GM15510 (cell line): ENCODE results near the gene RIMS4.

Experiments used
- POLR2A ChIP-seq: IDR thresholded peaks from 3 replicates; pipeline ENCODE4 v1.6.1; 2011; ENCODE audit warnings: borderline replicate concordance; ENCODE audit not compliant: insufficient read length; ENCODE audit errors: extremely low read depth

RIMS4 gene

DNA sequence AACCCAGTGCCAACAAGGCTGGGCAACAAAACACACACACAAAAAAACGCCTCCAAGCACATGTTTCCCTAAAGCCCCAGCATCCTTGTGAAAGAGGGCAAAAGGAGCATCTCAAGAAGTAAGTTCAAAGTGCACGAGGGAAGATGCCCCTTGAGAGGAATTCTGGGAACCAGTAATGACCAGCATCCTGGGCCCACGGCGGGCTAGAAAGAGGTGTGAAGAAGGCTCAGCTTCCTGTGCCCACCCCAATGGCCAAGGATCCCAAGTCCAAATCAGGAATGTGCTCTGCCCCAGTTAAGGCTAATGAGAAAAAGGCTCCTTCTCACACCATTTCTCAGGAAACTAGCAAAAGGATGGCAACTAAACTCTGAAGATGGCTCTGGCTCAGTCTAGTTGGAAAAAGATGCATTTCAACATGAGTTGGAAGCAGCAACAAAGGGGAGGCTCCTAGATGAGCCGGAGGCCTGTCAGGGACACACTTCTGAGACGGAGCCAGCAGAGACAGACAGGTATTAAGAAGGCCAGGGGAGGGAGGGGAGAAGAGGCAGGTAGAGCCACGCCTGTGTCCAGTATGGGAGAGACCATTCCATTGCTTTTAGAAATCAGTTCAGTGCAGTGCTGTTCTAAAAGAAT, 3.2 kb downstream of the RIMS4 start:
- TF ChIP-seq POLR2A: no peak

DNA sequence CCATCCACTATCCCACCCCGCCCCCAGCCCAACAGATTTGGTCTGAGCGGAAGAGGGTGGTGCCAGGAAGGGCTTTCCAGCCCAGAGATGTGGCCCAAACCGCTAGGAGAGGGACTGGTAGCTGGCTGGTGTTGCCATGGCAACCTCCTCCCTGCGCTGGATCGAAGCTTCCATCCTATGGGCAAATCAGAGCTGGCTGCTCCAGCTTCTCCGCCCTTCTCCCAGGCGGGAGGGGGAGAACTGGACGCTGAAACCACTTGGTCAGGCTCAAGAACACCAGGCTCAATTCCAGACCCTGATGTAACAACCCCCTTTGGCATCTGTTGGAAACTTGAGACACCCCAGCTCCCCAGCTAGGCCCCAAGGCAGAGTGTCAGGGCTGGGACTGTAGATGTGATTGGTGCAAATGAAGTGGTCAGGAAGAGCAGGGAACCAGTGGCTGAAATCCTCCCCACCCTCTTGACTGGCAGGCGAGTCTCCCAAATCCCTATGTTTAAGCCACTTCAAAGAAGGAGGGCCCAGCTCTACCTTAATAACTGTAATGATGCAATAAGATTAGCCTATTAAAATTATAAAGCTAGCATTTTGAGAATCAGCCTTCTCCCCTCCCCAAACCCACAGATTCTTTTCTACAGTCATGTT, 4.2 kb downstream of the RIMS4 start:
- TF ChIP-seq POLR2A: no peak

GRCh38 chr20:44805335-44805978, 4.9 kb downstream of the RIMS4 start:
- no peak for TF ChIP-seq POLR2A

DNA sequence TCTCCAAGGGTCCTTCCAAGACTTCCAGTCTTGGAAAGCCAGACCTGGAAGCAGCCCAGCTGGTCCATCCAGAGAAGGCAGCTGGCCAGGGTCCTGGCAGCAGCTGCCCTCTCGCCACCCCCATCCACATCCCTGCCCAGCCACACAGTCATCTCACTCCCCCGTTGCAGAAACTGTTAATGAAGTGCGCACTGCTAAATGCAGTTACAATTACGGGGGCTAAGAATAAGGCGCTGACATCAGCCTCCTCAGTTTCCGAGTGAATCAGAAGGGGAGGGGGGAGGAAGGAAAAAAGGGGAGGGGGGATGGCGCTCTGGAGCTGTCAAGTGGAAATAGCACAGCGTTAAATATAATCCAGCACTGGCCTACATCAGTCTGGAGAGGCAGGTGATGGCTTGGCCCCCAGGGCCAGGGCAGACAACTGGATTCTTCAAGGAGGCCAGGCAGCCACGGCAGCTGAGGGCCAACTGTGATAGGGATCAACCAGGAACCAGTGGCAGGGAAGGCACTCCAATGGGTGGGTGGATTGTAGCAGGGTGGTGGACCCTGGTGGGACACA, 6.9 kb downstream of the RIMS4 start:
- no peak for TF ChIP-seq POLR2A

- no peak for TF ChIP-seq POLR2A
Observed at GRCh38 chr20:44802702-44803101, 7.6 kb downstream of the RIMS4 start.

DNA sequence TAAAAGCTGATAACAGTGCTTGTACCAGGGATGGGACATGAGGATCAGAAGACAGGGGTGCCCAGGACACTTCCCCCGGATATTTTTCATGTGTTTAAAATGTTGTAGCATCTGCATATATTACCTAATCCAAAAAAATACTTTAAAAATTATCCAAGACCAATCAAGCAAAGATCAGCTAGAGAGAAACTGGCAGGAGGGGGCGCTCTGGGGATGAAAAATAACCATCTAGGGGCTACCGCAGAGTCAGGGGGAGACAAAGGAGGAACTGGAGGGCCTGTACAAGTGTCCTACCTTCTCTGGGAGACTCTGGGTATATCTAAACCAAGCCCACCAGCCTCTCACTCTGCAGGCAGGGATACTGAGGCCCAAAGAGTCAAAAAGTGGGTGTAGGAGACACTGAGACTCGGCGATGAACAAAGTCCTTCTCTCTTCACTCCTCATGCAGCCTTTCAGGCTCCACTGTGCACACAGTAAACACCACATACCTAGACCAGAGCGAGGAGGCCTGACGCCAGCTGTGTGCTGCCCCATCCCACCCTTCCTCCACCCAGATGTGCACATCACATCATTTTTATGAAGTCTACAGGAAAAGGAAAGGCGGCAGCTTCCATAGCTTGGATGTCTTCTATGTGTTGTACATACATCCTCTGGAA, 9.8 kb downstream of the RIMS4 start:
- TF ChIP-seq POLR2A: no peak

GRCh38 chr20:44799691-44800090, 10.7 kb downstream of the RIMS4 start:
- no peak for TF ChIP-seq POLR2A

GRCh38 chr20:44796758-44797457, 13.4 kb downstream of the RIMS4 start:
- no peak for TF ChIP-seq POLR2A

- no peak for TF ChIP-seq POLR2A
Observed at GRCh38 chr20:44796311-44796710, 14.0 kb downstream of the RIMS4 start.

DNA sequence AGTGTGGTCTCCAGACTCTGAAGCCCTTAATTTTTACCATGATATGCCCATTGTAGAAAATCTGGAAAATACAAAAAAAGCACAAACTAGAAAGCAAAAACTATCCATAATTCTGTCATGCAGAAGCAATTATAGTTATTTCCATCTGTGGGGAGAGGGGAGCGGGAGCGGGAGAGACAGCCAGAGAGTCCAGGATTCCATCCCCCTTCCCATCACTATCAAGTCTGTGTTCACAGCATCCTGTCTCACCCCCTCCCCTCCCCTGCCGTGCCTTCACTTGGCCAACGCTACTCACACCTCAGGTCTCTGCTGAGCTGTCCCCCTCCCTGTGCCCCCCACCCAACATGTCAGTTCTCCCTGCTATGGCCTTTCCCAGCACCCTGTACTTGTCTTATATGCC, 14.5 kb downstream of the RIMS4 start:
- TF ChIP-seq POLR2A: no peak

DNA sequence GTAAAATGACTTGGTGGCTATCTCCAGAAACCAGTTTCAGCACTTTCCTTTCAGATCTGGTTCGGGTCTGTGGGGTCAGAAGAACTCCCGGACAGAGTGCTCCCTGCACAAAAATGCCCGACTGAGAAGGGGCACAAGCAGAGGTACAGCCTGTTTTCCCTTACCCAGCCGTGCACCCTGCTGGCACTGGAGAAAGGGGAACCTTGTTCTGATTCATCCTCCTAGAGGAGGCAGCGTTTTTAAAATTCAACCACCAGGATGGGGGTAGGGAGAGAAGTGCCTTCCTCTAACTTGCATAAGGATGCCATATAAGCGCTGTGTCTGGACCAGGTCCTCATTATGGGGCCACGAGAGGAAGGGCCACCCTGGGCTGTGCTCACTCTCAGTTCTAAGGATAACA, 17.6 kb downstream of the RIMS4 start:
- TF ChIP-seq POLR2A: no peak

DNA sequence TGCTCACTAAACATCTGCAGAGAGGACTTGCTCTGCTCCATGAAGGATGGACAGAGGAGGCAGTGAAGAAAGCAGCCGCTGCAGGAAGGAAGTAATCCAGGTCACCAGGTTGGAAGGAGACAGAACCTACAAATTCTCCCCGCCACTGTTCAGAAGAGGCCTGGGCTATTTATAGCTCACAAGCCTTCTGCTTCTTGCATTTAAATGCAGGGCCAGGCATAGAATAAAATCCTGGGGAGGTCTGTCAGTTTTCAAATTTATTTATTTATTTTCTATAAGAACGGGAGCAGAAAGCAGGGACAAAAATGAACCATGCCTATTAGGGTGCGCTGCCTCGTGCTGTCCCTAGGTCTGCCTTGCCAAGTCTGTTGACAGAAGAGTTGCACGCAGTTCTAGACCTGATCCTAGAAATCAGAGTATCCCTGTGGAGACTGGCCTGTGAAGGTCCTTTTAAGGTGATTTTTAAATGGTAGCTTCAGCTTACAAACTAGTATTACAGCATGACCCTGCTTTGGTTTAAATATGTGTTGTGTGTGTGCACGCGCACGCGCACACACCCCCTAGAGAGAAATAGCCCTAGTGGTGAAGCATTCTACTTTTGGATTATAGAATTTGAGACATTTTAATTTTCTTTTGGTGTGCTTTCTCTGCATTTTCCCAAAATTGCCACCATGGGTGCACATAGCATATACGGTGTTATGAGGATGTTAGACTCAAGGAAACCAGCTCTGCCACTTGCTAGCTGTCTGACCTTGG, 19.5 kb downstream of the RIMS4 start:
- TF ChIP-seq POLR2A: no peak

- no peak for TF ChIP-seq POLR2A
Observed at GRCh38 chr20:44788706-44789456, 21.5 kb downstream of the RIMS4 start.

DNA sequence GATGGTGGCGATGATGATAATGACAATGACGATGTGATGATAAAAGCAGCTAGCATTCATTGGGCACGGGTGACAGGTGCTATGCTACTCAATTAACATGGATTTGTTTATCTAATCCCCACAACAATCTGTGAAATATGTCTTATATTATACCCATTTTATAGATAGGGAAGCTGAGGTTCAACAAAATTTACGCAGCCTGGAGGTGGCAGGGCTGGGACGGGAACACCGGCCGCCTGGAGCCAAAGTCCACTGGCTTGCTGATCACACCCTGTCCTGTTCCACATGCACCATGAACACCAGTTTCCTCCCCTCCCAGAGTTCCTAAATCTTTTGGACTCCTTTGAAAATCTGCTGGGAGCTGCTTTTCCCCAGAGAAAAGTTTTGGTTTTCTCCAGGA, 23.0 kb downstream of the RIMS4 start:
- no peak for TF ChIP-seq POLR2A

- no peak for TF ChIP-seq POLR2A
Observed at GRCh38 chr20:44785768-44786167, 24.6 kb downstream of the RIMS4 start.
